Activated CD8-positive, alpha-beta memory T cell treated with anti-CD3 and anti-CD28 coated beads, Interleukin-2, amount 10 ng/mL, durations not matched to agents 7 days and 5 days (primary cell): Measurements from ENCODE around the gene FRMD7. TPM values are rescaled to one million over a fixed set of nuclear protein-coding genes. Genes with fewer than 3 reads are reported as not detected.
A peak's percentile ranks its signal among the peaks of the same experiment; 100 is the strongest.

Source experiments
- ATAC-seq: fragments of 150-1000 bp; cut with Tn5 transposase; one replicate; pipeline ENCODE4 v1.10.0; 2021; ENCODE audit warnings: moderate library complexity
- CTCF ChIA-PET: fragments of 350-600 bp; sonication (Branson Sonifier 250); formaldehyde crosslinking; loops from one replicate; lab custom pipeline; 2021; ENCODE audit warnings: antibody characterized with exemption; lab: Charles Lee
- DNase-seq: peaks from one replicate; pipeline ENCODE4 v3.0.0-alpha.2; 2020
- H3K27ac Mint-ChIP-seq: one replicate; pipeline ENCODE4 v1.8.0; 2021; ENCODE audit warnings: mild to moderate bottlenecking, mixed read lengths
- H3K27me3 Mint-ChIP-seq: one replicate; pipeline ENCODE4 v1.8.0; 2021; ENCODE audit warnings: mixed read lengths
- H3K36me3 Mint-ChIP-seq: one replicate; pipeline ENCODE4 v1.8.0; 2021; ENCODE audit warnings: mild to moderate bottlenecking, mixed read lengths
- H3K4me1 Mint-ChIP-seq: one replicate; pipeline ENCODE4 v1.8.0; 2021; ENCODE audit warnings: mixed read lengths
- H3K4me3 Mint-ChIP-seq: one replicate; pipeline ENCODE4 v1.8.0; 2021; ENCODE audit warnings: mild to moderate bottlenecking, moderate library complexity, mixed read lengths
- H3K9me3 Mint-ChIP-seq: one replicate; pipeline ENCODE4 v1.8.0; 2022; ENCODE audit warnings: low read depth, mixed read lengths
- total RNA-seq, 2 experiments: library from RNA; stranded (reverse); gene quantifications; one replicate each; pipeline ENCODE4 v1.2.3, GENCODE V29; 2021

Gene FRMD7
- total RNA-seq, 2 experiments from 2014 or later = not detected

DNA sequence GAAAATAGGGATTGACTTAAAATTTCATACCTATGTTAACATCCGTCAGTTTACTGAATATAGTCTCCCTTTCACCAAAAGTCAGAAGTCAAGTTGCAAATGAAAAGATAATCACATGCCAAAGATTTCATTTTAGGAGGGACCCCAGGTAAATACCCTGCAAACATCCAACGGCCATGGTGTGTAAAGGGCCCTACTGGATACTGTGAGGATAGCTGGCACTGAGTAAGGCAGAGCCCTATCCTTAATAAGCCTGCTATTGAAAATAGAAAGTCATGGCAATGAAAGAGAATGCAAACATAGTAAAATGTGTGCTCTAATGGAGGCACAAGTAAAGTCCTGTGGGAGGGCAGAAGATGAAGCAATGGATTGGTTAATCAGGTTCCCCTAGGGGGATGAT, 83.8 kb downstream of the FRMD7 start:
- Mint-ChIP-seq H3K36me3 (peaks cover 1% of the 10 kb centered on the region), H3K9me3 (no peaks in the 10 kb centered on the region), H3K4me3 (no peak overlapping the region), H3K4me1 (peaks cover 6% of the 10 kb centered on the region), H3K27me3 (no peaks in the 10 kb centered on the region), H3K27ac (no peak overlapping the region)
- DNase-seq = no peak
- no peak for ATAC-seq
- CTCF ChIA-PET = no interaction called here

DNA sequence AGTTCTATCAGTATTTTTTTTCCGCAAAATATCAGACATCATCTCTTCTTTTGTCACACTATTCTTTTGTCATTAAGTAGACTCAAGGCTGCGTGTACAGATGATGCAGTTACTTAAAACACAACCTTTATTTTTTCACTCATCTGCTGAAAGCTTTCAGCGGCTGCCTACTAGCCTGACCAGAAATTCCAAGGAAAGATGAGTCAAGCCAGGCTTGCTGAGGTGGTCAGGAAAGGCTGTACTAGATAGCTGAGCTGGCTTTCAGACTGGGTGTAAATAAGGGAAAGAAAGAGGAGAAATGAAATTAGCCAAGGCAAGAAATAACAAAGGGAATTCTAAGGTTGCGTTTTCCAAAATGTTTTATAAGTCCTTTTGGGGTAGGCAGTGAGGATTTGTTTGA, 86.8 kb downstream of the FRMD7 start:
- Mint-ChIP-seq H3K4me3 (no peak overlapping the region), H3K27ac (no peak overlapping the region)

DNA sequence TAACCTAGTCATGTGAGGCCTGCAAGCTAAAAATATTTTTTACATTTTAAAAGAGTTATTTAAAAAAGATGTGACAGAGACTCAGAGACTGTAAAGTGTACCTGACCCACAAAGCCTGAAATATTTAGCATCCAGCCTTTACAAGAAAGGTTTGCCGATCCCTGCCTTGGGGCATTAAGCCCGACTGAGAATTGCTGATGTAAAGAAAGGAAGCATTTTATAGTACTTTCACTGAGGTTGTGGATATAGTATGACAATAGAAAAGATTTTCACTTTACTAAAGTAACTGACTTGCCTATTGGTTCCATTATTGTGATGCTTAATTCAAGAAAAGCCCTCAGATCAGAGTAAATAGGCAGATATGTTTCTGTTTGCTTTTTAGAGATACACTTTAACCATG, 87.8 kb downstream of the FRMD7 start:
- Mint-ChIP-seq H3K9me3 (no peaks in the 10 kb centered on the region), H3K27me3 (no peaks in the 10 kb centered on the region), H3K4me3 (no peak overlapping the region), H3K4me1 (peaks cover 20% of the 10 kb centered on the region), H3K27ac (no peak overlapping the region), H3K36me3 (no peaks in the 10 kb centered on the region)
- ATAC-seq = no peak
- DNase-seq = no peak
- CTCF ChIA-PET = no interaction called here

More for the DNA sequence above, 86.8 kb downstream of the FRMD7 start:
- no peaks in the 10 kb centered on the region for H3K9me3 Mint-ChIP-seq
- CTCF ChIA-PET = no interaction called here
- ATAC-seq = no peak
- DNase-seq = no peak
- no peaks in the 10 kb centered on the region for H3K27me3 Mint-ChIP-seq
- peaks cover under 1% of the 10 kb centered on the region for H3K36me3 Mint-ChIP-seq
- peaks cover 13% of the 10 kb centered on the region for H3K4me1 Mint-ChIP-seq

DNA sequence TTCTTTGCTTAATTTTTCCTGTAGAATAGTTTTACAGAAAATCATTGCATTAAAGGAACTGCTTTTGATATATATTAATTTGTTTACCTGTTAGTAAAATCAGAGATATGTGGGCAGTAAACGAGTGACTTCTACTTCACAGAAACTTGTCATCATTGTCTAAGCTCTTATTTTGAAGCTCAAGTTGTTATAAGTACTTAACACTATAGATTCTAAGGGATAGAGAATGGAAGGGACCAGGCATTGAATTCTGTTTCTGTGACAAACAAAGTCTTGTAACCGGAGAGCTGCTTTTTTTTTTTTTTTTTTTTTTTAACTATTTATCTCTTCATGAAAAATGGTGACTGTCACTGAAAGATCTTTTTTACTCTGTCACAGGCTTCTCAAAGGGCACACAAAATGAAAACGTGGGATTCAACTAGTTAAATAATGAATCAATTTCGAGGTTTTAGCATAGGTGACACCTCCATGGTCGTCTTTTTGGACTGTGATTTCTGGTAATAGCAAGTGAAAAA, 90.3 kb downstream of the FRMD7 start:
- Mint-ChIP-seq H3K27ac (no peak overlapping the region), H3K36me3 (no peaks in the 10 kb centered on the region), H3K9me3 (no peaks in the 10 kb centered on the region), H3K4me1 (peaks cover 32% of the 10 kb centered on the region), H3K4me3 (no peak overlapping the region), H3K27me3 (no peaks in the 10 kb centered on the region)
- no peak for DNase-seq
- no peak for ATAC-seq
- CTCF ChIA-PET = interaction anchor here (1.6 kb wide), 1 partner anchor 55 kb away, joined by 3 read pairs; no protein-coding TSS in a partner anchor

DNA sequence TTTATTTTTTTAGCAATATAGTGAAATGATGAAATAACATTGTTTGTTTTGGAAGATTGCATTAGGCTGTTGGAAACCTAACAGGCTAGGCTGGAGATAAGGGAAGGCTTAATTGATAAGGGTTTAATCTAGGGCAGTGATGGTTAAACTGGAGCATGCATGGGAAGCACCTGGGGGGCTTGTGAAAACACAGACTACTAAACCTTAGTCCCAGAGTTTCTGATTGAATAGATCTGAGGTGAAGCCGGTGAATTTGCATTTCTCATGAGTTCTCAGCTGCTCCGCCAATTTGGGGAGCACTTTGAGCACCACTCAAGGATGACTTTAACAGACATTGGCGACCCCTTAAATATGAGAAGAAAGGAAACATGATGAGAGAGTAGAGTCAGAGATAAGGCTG, 93.2 kb downstream of the FRMD7 start:
- H3K4me3 Mint-ChIP-seq = no peak overlapping the region

DNA sequence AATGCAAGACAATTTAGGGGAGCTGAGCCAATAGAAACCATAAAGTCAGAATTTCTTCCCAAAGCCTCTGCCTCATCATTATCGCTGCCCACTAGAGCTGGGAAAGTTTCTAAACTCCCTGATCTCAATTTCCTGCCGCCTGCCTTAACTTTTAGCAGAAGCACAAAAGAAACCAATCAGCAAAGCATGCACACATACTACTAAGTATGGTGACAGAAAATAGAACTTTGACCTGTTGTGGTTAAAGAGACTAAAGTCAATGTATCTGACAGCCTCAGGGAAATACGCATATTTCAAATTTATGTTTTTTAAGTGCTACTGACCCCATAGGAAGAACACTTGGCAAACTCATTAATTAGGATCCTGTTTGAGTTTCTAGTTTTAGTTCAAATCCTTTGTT, 94.7 kb downstream of the FRMD7 start:
- Mint-ChIP-seq H3K4me1 (peaks cover 56% of the 10 kb centered on the region), H3K27me3 (no peaks in the 10 kb centered on the region), H3K36me3 (peaks cover 16% of the 10 kb centered on the region), H3K4me3 (no peak overlapping the region), H3K27ac (no peak overlapping the region), H3K9me3 (no peaks in the 10 kb centered on the region)
- CTCF ChIA-PET = no interaction called here
- ATAC-seq = no peak
- no peak for DNase-seq

More for the DNA sequence above, 93.2 kb downstream of the FRMD7 start:
- Mint-ChIP-seq H3K27ac (no peak overlapping the region), H3K27me3 (no peaks in the 10 kb centered on the region), H3K9me3 (no peaks in the 10 kb centered on the region), H3K4me1 (peaks cover 43% of the 10 kb centered on the region), H3K36me3 (peaks cover 6% of the 10 kb centered on the region)
- no peak for DNase-seq
- no peak for ATAC-seq
- CTCF ChIA-PET = no interaction called here

DNA sequence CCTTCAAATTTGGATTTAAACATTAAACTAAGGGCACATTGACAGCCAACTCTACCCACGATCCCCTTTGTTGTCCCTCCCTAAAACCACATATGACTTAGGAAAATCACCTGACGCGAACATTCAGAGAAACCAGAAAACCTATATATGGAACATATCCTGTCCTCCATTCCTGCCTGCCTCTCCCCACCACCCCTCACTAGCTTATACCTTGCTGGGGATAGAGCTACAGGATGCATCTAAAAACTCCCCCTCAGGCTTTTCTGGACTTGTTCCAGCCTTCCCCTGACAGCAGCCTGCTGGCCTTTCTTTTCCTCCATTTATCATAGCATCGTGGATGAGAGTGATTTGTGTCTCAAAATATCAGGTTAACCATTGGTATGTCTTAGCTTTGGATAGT, 96.0 kb downstream of the FRMD7 start:
- ATAC-seq = no peak
- Mint-ChIP-seq H3K27me3 (no peaks in the 10 kb centered on the region), H3K4me1 (peaks cover 60% of the 10 kb centered on the region), H3K27ac (peak overlapping the region; percentile 57), H3K4me3 (no peak overlapping the region), H3K36me3 (peaks cover 21% of the 10 kb centered on the region), H3K9me3 (no peaks in the 10 kb centered on the region)
- no peak for DNase-seq
- CTCF ChIA-PET = no interaction called here

DNA sequence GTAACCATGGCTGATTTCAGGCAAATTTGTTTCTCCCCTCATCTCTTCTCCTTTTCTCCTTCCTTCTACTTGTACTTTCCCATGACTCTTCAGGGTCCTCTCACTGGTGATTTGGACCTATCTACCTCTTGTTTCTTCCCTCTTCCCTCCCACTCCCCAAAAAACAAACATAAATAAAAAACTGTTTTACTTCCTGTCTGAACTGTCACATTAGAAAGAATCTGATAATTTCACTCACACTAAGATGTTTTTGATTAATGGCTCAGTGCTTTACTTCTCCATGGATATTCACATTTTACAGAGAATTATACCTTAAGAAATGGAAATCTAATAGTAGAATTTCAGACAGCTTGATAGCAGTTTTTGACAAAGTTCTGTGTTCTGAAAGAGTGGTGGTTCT, 97.6 kb downstream of the FRMD7 start:
- ATAC-seq = no peak
- Mint-ChIP-seq H3K36me3 (peaks cover 21% of the 10 kb centered on the region), H3K4me1 (peaks cover 52% of the 10 kb centered on the region), H3K27me3 (no peaks in the 10 kb centered on the region), H3K9me3 (no peaks in the 10 kb centered on the region), H3K4me3 (no peak overlapping the region), H3K27ac (peak overlapping the region; percentile 46)
- CTCF ChIA-PET = interaction anchor here (1.2 kb wide), 1 partner anchor 23 kb away, joined by 3 read pairs; no protein-coding TSS in a partner anchor
- no peak for DNase-seq

Other genes starting within 250 kb of the FRMD7 start
- gene STK26, start 104.7 kb downstream of the FRMD7 start, total RNA-seq = 10 to 100 TPM; 39.5 to 49.7 TPM
- 10 to 100 TPM; 32.5 to 39.7 TPM for gene RAP2C, start 91.4 kb upstream of the FRMD7 start, total RNA-seq